WI38 (cell line): ENCODE measurements around the gene VCL.

Source experiments
- H3K4me3 ChIP-seq: 2 replicates; pipeline ENCODE4 v1.5.1; 2011; ENCODE audit warnings: low read depth, mild to moderate bottlenecking, control low read depth, low read length
- CTCF ChIP-seq: IDR thresholded peaks from 2 replicates; pipeline ENCODE4 v1.5.1; 2012; ENCODE audit warnings: low read depth, mild to moderate bottlenecking, control low read depth, low read length

The VCL gene

GRCh38 chr10:74079028-74079935, 81.4 kb downstream of the VCL start:
- no peak overlapping the region for H3K4me3 ChIP-seq
- TF ChIP-seq CTCF, result no peak

DNA sequence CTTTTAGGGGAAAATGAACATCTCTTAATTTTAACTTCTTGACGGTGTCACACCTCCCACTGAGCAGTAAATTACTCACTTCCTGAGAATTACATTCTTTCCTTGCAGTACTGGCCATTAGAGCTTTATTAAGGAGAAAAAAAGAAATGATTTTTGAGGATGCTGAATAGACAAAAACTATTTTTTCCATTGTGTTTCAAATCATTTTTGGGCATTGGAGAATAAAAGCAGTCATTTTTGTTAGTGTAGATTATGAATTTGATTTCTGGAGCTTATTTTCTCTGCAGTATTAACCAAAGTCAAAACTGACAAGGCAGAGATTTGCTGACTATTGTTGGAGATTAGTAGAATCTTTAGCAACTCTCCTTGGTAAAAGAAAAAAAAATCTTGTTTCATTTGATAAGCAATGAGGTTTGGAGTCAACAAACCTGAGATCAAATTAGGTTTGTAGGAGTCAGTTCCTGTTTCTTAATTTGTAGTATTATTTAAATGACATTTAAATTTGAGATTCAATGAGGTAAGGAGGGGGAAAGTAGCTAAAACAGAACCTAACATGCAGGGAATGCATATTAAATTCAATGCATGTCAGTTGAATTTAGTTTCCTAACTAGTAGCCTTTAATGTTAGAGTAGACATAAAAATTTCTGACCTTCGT, 82.1 kb downstream of the VCL start:
- H3K4me3 ChIP-seq, result no peak overlapping the region
- TF ChIP-seq CTCF, result no peak

DNA sequence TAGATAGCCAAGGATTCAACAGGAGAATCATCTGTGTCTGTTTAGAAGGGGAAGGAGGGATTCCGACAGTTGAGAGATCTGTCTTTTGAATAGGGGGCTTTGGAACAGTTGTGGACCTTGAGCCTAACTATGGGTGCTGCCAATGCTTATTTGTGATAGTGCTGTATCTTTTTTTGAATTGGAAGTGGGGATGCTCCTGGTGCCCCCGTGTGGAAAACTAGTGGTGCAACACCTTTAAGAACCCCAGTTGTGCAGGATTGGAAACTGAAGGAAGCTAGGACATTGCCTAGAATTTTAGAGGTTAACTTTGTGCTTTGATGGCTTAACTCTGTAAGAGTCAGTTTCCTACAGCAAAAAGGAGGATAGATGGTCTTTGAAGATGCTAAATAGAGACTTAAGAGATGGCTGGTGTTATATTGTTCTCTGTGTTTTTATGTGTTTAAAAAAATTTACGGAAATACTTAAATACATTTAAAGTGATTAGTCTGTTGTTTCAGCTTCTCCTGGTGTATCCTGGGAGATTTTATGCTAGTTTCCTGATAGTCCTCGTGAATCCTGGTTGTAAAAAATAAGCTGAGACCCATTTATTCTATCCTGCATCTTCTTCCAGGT, 83.4 kb downstream of the VCL start:
- H3K4me3 ChIP-seq, result no peak overlapping the region
- TF ChIP-seq CTCF, result peak; percentile 64

- no peak overlapping the region for H3K4me3 ChIP-seq
- no peak for TF ChIP-seq CTCF
Measured at GRCh38 chr10:74081941-74082718, 84.2 kb downstream of the VCL start.

DNA sequence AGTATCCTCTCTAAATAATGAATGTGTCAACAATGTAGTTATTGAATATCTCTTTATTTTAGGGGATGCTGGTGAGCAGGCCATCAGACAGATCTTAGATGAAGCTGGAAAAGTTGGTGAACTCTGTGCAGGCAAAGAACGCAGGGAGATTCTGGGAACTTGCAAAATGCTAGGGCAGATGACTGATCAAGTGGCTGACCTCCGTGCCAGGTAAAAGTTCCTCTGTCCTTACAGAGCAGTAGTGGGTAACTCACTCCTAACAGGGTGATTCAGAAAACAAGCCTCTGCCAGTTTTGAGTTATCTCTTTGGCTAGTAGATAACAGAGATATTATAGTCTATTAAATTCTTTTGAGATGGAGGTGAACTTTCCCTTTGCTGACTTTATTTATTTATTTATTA, 85.4 kb downstream of the VCL start:
- H3K4me3 ChIP-seq, result no peak overlapping the region
- TF ChIP-seq CTCF, result no peak

DNA sequence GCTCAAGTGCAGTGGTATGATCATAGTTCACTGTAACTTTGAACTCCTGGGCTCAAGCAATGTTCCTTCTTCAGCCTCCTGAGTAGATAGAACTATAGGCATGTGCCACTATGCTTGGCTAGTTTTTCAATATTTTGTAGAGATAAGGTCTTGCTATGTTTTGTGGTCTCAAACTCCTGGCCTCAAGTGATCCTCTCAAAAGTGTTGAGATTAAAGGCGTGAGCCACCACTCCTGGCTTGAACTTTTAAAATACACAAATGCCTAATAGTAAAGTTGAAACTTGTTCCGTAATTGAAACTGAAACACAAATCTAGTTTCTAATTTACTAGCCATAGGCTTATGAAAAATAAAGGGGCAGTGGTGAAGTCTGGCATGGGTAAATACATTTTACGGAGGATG, 87.0 kb downstream of the VCL start:
- TF ChIP-seq CTCF, result no peak
- no peak overlapping the region for H3K4me3 ChIP-seq
